Stimulated activated CD4-positive, alpha-beta T cell treated with anti-CD3 and anti-CD28 coated beads, Interleukin-1b, Interleukin-23, amount 100 ng/mL, for 4 hours (primary cell): ENCODE data around the gene PCDH9.
"Not testable (repeated sequence)": the region's sequence is repeated elsewhere in the genome, so short reads cannot be mapped to it uniquely, and the experiment has no call there.

Experiments used
- DNase-seq, 2 donors: peaks; one replicate each; pipeline ENCODE4 v3.0.0-alpha.2; 2020; ENCODE audit warnings: low read depth in 2 of 2

The PCDH9 gene

GRCh38 chr13:66661336-66661735 lies 568.8 kb downstream of the PCDH9 start:
- no peak for DNase-seq

GRCh38 chr13:66660468-66660813 lies 569.7 kb downstream of the PCDH9 start:
- no peak for DNase-seq

- DNase-seq: no peak
Measured at GRCh38 chr13:66659701-66660467, 570.3 kb downstream of the PCDH9 start.

GRCh38 chr13:66659286-66659685 lies 570.9 kb downstream of the PCDH9 start:
- DNase-seq: no peak

- no peak for DNase-seq
Measured at GRCh38 chr13:66657165-66657881, 572.8 kb downstream of the PCDH9 start.

GRCh38 chr13:66655847-66656454 lies 574.2 kb downstream of the PCDH9 start:
- DNase-seq: no peak

- DNase-seq: no peak
Measured at GRCh38 chr13:66644855-66645460, 585.2 kb downstream of the PCDH9 start.

GRCh38 chr13:66640231-66640630 lies 589.9 kb downstream of the PCDH9 start:
- DNase-seq: no peak

GRCh38 chr13:66639044-66639443 lies 591.1 kb downstream of the PCDH9 start:
- no peak for DNase-seq

- DNase-seq: no peak
Measured at GRCh38 chr13:66635526-66635925, 594.6 kb downstream of the PCDH9 start.

- DNase-seq: no peak
Measured at GRCh38 chr13:66634384-66634783, 595.8 kb downstream of the PCDH9 start.

- DNase-seq: no peak
Measured at GRCh38 chr13:66627512-66627911, 602.6 kb downstream of the PCDH9 start.

- DNase-seq: no peak
Measured at GRCh38 chr13:66624302-66624701, 605.8 kb downstream of the PCDH9 start.

GRCh38 chr13:66623129-66623820 lies 606.9 kb downstream of the PCDH9 start:
- no peak for DNase-seq

- DNase-seq: not testable (repeated sequence)
Measured at GRCh38 chr13:66621906-66622447, 608.2 kb downstream of the PCDH9 start.

- DNase-seq: no peak
Measured at GRCh38 chr13:66618702-66619101, 611.4 kb downstream of the PCDH9 start.

- no peak for DNase-seq
Measured at GRCh38 chr13:66617786-66618185, 612.4 kb downstream of the PCDH9 start.

- no peak for DNase-seq
Measured at GRCh38 chr13:66612983-66613382, 617.2 kb downstream of the PCDH9 start.

GRCh38 chr13:66586489-66586888 lies 643.6 kb downstream of the PCDH9 start:
- DNase-seq: no peak

GRCh38 chr13:66585669-66586203 lies 644.4 kb downstream of the PCDH9 start:
- no peak for DNase-seq

- DNase-seq: no peak
Measured at GRCh38 chr13:66581675-66582074, 648.5 kb downstream of the PCDH9 start.
